Measurements from ENCODE around the gene FUT7. TPM values are rescaled to one million over a fixed set of nuclear protein-coding genes. Genes with fewer than 3 reads are reported as not detected.

FUT7 gene
- polyA plus RNA-seq, 3 donors, result 6.1 to 13.4 (median 10.5) TPM

GRCh38 chr9:137077010-137077747, 45.3 kb upstream of the FUT7 start, which contains the start of gene UAP1L1:
Gene UAP1L1 (plus strand): TSS chr9:137077517. CDS start chr9:137077533, 16 bp downstream.
- no peak for TF ChIP-seq CTCF (IDR thresholded peaks at IDR 0.05)
- H3K9me3 Mint-ChIP-seq, result peaks cover 0 to 4% (median 2%) of the 10 kb centered on the region in 7 donors
- H3K79me2 ChIP-seq (ENCODE audit: insufficient read depth, low read length), result no peaks in the 10 kb centered on the region
- H3K9ac ChIP-seq (ENCODE audit: insufficient read depth, low read length, poor library complexity, severe bottlenecking), result peak within 1 kb of the TSS; percentile 53
- H3K27ac Mint-ChIP-seq, result peak within 1 kb of the TSS; percentile 46 to 90 (median 85)
- intact Hi-C loops (cut with micrococcal nuclease), result no loop called here
- H3K36me3 Mint-ChIP-seq, result peaks cover 17 to 36% of the 10 kb centered on the region in 2 donors
- peaks cover 50% of the 10 kb centered on the region for H3K4me1 Mint-ChIP-seq
- peaks cover 20 to 25% of the 10 kb centered on the region in 2 donors for H3K36me3 ChIP-seq (replicated peaks in 1 of 2; ENCODE audit: control insufficient read depth in 1 of 2, insufficient read depth in 2 of 2, low read length in 2 of 2)
- peak; percentile 62 to 73 (median 65) for DNase-seq
- under 1% methylated on average over 70 of the region's 87 CpGs for WGBS (ENCODE audit: insufficient coverage)
- peaks cover 0 to 4% (median 0%) of the 10 kb centered on the region in 3 donors for H3K27me3 Mint-ChIP-seq (ENCODE audit: low read depth in 3 of 3)
- peak within 1 kb of the TSS; percentile 58 to 77 (median 59) for H3K4me3 ChIP-seq (replicated peaks in 1 of 3; ENCODE audit: low read depth in 2 of 3, low read length in 3 of 3)
- H3K4me2 ChIP-seq (replicated peaks; ENCODE audit: extremely low read depth, low read length, poor library complexity, severe bottlenecking), result peak within 1 kb of the TSS; percentile 89
- peaks cover 18 to 58% of the 10 kb centered on the region in 2 donors for H3K4me1 ChIP-seq (ENCODE audit: control insufficient read depth in 1 of 2, insufficient read depth in 2 of 2, low read length in 2 of 2)
- H4K20me1 ChIP-seq (ENCODE audit: insufficient read depth, low read length), result peaks cover 20% of the 10 kb centered on the region
- peak within 1 kb of the TSS; percentile 84 for H2AFZ ChIP-seq (ENCODE audit: insufficient read depth, low read depth, low read length, poor library complexity, severe bottlenecking)
- H3K27me3 ChIP-seq (ENCODE audit: control insufficient read depth in 2 of 2, insufficient read depth in 2 of 2, low read length in 2 of 2), result no peaks in the 10 kb centered on the region
- H3K9me3 ChIP-seq (replicated peaks in 1 of 2; ENCODE audit: control insufficient read depth in 1 of 2, insufficient read depth in 1 of 2, low read length in 2 of 2), result no peaks in the 10 kb centered on the region
- peak within 1 kb of the TSS in 1 of 2 donors; percentile 73 for H3K27ac ChIP-seq (ENCODE audit: low read depth in 1 of 2, low read length in 2 of 2)
- peak within 1 kb of the TSS; percentile 75 to 85 for H3K4me3 Mint-ChIP-seq

GRCh38 chr9:137076636-137077009, 44.7 kb upstream of the FUT7 start:
- Histone ChIP-seq H3K9me3 (replicated peaks in 1 of 2; ENCODE audit: control insufficient read depth in 1 of 2, insufficient read depth in 1 of 2, low read length in 2 of 2) (no peaks in the 10 kb centered on the region), H3K4me2 (replicated peaks; ENCODE audit: extremely low read depth, low read length, poor library complexity, severe bottlenecking) (peak overlapping the region; percentile 89), H3K36me3 (replicated peaks in 1 of 2; ENCODE audit: control insufficient read depth in 1 of 2, insufficient read depth in 2 of 2, low read length in 2 of 2) (peaks cover 14 to 19% of the 10 kb centered on the region in 2 donors), H4K20me1 (ENCODE audit: insufficient read depth, low read length) (peaks cover 20% of the 10 kb centered on the region), H3K27me3 (ENCODE audit: control insufficient read depth in 2 of 2, insufficient read depth in 2 of 2, low read length in 2 of 2) (no peaks in the 10 kb centered on the region), H2AFZ (ENCODE audit: insufficient read depth, low read depth, low read length, poor library complexity, severe bottlenecking) (peak overlapping the region; percentile 84), H3K79me2 (ENCODE audit: insufficient read depth, low read length) (no peaks in the 10 kb centered on the region), H3K9ac (ENCODE audit: insufficient read depth, low read length, poor library complexity, severe bottlenecking) (no peak overlapping the region), H3K4me1 (ENCODE audit: control insufficient read depth in 1 of 2, insufficient read depth in 2 of 2, low read length in 2 of 2) (peaks cover 18 to 64% of the 10 kb centered on the region in 2 donors), H3K4me3 (replicated peaks in 1 of 3; ENCODE audit: low read depth in 2 of 3, low read length in 3 of 3) (peak overlapping the region in 2 of 3 experiments; percentile 59 to 74), H3K27ac (ENCODE audit: low read depth in 1 of 2, low read length in 2 of 2) (peak overlapping the region in 1 of 2 donors; percentile 73)
- Mint-ChIP-seq H3K27me3 (ENCODE audit: low read depth in 3 of 3) (peaks cover 0 to 3% (median 0%) of the 10 kb centered on the region in 3 donors), H3K36me3 (peaks cover 12 to 30% of the 10 kb centered on the region in 2 donors), H3K9me3 (peaks cover 0 to 4% (median 2%) of the 10 kb centered on the region in 7 donors), H3K4me1 (peaks cover 55% of the 10 kb centered on the region), H3K27ac (peak overlapping the region; percentile 46 to 90 (median 85)), H3K4me3 (peak overlapping the region; percentile 75 to 78)
- intact Hi-C loops (cut with micrococcal nuclease), result no loop called here
- TF ChIP-seq CTCF (IDR thresholded peaks at IDR 0.05), result no peak
- no peak for DNase-seq
- WGBS (ENCODE audit: insufficient coverage), result 62% methylated on average over 12 of the region's 15 CpGs

Measured in CD14-positive monocyte (primary cell).